GM08714 (cell line): ENCODE data around the gene SNORC.

Source experiments
- H3K4me3 ChIP-seq: fragments of 200-500 bp; sonication (Bioruptor generic); 2 replicates; pipeline ENCODE4 v1.5.1; 2014; ENCODE audit warnings: mild to moderate bottlenecking, low read length, inconsistent platforms
- ZNF274 ChIP-seq: IDR thresholded peaks from 2 replicates; pipeline ENCODE4 v1.6.1; 2012; ENCODE audit warnings: mild to moderate bottlenecking, low read depth, low read length

Gene SNORC

GRCh38 chr2:232873909-232874641 is 4.0 kb downstream of the SNORC start:
- H3K4me3 ChIP-seq, result no peak overlapping the region
- TF ChIP-seq ZNF274, result no peak

DNA sequence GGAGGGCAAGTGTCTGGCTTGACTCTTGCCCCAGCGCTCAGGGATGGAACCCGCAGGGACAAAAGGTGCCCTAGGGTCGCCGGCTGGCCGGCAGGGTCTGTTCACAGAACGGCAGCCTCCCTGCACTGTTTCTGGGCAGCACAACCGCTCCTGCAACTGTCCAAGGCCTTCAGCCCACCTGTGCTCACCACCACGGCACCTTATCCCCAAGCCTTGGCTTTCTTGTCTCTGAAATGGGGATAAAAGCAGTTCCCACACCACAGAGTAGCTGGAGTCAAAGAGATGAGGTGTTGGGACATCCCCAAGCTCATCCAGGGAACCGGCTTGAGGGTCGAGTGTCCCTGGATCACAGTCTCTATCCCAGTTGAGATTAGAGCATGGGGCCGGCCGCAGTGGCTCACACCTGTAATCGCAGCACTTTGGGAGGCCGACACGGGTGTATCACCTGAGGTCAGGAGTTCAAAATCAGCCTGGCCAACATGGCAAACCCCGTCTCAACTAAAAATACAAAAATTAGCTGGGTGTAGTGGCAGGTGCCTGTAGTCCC is 4.7 kb downstream of the SNORC start:
- TF ChIP-seq ZNF274, result no peak
- H3K4me3 ChIP-seq, result no peak overlapping the region

DNA sequence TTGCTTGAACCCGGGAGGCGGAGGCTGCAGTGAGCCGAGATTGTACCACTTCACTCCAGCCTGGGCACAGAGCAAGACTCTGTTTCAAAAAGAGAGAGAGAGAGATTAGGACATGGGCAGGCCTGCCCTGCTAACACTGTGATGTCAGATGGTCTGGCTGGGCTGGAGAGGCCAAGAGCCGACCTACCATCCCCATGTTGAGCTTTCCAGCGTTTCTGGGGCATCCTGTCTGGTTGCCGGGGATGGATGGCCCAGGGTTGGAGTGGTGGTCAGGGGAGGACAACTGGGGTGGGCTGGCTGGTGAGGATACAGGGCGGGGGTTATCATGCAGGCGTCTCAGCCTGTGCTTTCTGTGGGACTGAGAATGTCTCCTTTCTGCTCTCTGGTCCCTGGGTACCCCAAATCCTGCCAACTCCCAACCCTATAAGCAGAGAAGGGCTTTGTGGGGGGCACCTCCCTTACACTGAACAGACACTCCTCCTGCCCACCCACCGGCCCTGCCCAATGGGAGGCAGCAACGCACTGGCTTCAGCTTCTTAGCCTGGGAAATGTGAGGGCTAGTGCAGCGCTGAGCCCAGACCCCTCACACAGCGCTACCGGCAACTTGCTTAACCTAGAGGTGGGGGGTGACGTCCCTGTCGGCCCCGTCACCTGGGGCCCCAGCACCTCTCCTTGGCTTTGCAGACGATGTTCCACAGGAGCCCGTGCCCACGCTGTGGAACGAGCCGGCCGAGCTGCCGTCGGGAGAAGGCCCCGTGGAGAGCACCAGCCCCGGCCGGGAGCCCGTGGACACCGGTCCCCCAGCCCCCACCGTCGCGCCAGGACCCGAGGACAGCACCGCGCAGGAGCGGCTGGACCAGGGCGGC is 5.4 kb downstream of the SNORC start:
- H3K4me3 ChIP-seq, result no peak overlapping the region
- TF ChIP-seq ZNF274, result no peak

GRCh38 chr2:232876161-232876977 is 6.3 kb downstream of the SNORC start:
- TF ChIP-seq ZNF274, result no peak
- H3K4me3 ChIP-seq, result peak overlapping the region; percentile 53; the same call in 1 of the 2 replicates

GRCh38 chr2:232876978-232877441 is 6.9 kb downstream of the SNORC start:
- no peak for TF ChIP-seq ZNF274
- no peak overlapping the region for H3K4me3 ChIP-seq

- H3K4me3 ChIP-seq, result no peak overlapping the region
- no peak for TF ChIP-seq ZNF274
Observed at GRCh38 chr2:232877940-232878511, 8.0 kb downstream of the SNORC start.

DNA sequence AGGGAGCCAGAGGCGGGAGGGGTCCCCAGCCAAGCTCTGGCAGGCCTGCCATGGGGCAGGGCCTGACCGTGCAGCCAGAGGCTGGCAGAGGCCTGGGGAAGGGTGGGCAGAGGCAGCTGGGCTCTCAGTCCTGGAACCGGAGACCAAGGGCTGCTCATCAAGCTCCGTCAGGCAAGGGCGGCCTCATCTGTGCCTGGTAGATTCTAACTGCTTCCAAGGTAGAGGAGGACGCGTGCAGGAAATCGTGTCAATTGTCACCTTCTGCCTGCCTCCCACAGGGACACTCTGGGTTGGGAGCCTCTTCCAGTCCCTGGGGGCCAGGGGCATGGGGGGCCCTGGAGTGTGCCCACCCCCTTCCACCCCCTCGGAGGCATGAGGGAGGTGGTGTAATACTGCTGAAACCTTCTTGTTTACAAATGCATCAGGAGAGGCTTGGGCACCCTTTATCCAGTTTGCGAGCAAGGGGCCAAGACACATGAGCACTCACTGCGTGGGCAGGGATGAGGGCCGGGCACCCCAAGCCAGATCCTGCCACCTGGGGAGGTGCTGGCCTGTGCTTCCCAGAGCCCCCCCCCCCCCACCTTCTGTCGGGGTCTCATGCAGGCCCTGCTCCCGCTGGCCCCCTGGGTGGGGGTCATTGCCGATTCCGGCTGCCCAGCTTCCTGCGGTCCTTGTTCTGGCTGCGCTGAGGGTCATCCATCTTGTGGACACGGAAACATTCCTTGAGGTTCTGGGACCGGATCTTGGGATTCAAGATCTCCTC is 9.0 kb downstream of the SNORC start:
- TF ChIP-seq ZNF274, result no peak
- H3K4me3 ChIP-seq, result no peak overlapping the region

DNA sequence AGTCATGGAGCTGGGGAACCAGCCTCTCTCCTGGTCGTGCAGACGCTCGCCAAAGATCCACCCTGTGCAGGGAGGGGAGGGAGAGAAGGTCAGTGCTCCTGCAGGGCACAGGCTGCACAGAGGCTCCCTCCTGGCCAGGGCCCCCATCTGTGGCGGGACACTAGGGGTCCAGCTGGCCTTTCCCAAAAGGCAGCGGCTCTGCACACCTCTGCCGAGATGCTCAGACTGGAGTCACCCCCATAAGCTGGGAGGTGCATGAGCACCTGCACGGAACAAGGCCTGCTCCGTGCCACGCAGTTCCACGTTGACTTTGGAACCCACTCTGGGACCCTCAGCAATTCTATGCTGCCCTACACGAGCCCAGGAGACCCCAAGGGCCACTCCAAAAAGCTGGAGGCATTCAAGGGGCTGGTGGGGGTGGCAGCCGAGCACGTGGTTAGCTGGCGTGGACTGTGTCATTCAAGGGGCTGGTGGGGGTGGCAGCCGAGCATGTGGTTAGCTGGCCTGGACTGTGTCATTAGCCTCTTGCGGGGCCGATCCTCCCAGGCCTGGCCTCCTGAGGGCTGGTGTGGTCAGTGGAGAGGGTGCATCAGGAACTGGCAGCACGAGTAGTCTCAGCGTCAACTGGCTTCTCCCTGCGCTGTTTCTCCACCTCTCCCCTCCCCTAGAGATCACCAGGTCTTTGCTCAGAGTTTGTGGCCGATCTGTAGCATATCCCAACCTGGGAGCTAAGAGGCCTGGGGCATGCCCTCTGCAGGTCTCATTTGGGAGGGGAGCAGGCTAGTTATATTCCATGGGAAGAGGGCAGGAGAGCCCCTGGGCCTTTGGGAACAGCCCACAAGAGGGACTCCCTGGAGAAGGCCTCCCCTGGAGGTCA is 9.8 kb downstream of the SNORC start:
- no peak overlapping the region for H3K4me3 ChIP-seq
- no peak for TF ChIP-seq ZNF274

- no peak for TF ChIP-seq ZNF274
- H3K4me3 ChIP-seq, result no peak overlapping the region
Observed at GRCh38 chr2:232880764-232881351, 10.8 kb downstream of the SNORC start.

- H3K4me3 ChIP-seq, result no peak overlapping the region
- TF ChIP-seq ZNF274, result no peak
Observed at GRCh38 chr2:232882085-232882484, 12.0 kb downstream of the SNORC start.

DNA sequence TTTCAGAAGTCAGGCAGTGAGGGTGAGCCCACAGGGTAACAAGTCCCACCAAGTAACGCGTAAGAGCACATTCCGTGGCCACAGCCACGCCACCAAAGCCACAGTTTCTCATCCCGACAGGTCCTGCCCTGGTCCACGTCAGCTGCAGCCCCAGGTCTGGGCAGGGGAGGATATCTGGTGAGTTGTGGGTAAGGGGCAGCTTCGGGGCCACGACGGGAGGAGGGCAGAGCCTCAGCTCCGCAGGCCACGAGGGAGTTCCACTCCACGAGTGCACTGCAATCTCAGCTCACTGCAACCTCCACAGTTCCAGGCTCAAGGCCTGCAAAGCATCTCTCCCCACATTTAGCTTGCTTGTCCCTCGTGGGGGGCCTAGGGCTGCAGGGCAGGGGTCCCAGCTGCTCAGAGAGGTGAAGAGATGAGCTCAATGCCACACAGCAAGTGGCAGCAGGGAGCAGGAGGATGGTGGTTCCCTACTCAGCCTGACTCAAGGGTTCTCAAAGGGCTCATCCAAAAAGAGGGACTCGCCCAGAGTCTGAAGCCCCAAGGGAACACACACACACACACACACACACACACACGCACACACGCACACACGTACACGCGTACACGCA is 12.5 kb downstream of the SNORC start:
- H3K4me3 ChIP-seq, result no peak overlapping the region
- TF ChIP-seq ZNF274, result no peak
